HL-60 (cell line): Measurements from ENCODE around the gene USP1.

ENCODE experiments used
- CTCF ChIP-seq: IDR thresholded peaks from one replicate; pipeline ENCODE4 v1.5.1; 2011; ENCODE audit warnings: low read length, control low read depth, inconsistent platforms; ENCODE audit not compliant: insufficient read depth
- POLR2AphosphoS5 ChIP-seq: IDR thresholded peaks from 2 replicates; pipeline ENCODE4 v1.6.1; 2012; ENCODE audit warnings: low read depth

DNA sequence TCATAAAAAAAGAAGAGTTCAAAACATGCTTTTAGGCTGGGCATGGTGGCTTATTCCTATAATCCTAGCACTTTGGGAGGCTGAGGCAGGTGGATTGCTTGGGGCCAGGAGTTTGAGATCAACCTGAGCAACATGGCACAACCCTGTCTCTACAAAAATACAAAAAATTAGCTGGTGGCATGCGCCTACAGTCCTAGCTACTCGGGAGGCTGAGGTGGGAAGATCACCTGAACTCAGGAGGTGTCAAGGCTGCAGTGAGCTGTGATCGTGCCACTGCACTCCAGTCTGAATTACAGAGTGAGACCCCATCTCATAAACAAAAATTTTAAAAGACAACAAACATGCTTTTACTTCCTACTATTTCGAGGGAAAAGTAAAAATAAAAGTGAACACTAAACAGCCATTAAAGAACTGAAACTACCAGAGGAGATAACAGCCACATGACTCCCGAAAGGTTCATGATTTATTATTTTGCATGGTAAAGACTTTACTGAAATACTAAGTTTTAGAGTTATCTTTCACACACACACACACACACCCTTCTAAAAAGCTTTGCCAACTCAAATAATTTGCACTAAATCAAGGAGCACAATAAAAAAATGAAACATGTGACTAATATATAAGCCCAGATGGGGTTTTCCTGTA is 48.1 kb downstream of the USP1 start:
- TF ChIP-seq CTCF (no peak), POLR2AphosphoS5 (no peak)
